Measurements from ENCODE around the gene RHOU.

RHOU gene

DNA sequence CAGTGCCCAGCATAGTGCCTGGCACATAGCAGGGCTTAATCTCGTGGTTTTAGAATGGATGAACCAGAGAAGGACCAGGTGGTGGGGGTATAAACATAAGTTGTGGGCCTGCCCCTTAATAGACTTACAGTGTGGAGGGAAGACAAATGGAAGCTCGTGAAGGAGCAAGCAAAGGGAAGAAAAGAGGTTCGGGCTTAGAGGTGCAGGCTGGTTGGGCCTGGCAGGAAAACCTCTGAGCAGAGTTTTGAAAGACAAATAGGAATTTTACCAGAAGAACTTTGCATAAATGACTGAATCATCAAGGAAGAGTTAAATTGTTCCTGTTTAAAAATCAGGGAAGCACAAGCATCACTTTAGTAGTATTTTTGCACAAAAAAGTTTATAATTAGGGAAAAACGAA is 4.5 kb downstream of the RHOU start:
- peaks cover 38 to 52% (median 49%) of the 10 kb centered on the region in 3 donors for H3K36me3 ChIP-seq
- TF ChIP-seq, protein P1, sequence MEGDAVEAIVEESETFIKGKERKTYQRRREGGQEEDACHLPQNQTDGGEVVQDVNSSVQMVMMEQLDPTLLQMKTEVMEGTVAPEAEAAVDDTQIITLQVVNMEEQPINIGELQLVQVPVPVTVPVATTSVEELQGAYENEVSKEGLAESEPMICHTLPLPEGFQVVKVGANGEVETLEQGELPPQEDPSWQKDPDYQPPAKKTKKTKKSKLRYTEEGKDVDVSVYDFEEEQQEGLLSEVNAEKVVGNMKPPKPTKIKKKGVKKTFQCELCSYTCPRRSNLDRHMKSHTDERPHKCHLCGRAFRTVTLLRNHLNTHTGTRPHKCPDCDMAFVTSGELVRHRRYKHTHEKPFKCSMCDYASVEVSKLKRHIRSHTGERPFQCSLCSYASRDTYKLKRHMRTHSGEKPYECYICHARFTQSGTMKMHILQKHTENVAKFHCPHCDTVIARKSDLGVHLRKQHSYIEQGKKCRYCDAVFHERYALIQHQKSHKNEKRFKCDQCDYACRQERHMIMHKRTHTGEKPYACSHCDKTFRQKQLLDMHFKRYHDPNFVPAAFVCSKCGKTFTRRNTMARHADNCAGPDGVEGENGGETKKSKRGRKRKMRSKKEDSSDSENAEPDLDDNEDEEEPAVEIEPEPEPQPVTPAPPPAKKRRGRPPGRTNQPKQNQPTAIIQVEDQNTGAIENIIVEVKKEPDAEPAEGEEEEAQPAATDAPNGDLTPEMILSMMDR (IDR thresholded peaks at IDR 0.05), result no peak
- no peaks in the 10 kb centered on the region for H3K9me3 ChIP-seq
- no peaks in the 10 kb centered on the region for H3K27me3 ChIP-seq
- peak overlapping the region; percentile 9 to 56 for H3K27ac ChIP-seq
- no peak for DNase-seq
- intact Hi-C loops (cut with DNase I; ENCODE audit: low total_unique reads), result loop anchor here (5.0 to 10.0 kb wide), 3 partner anchors 75 to 492 kb away; no protein-coding TSS in a partner anchor
- H3K4me3 ChIP-seq, result no peak overlapping the region
- peaks cover 0 to 49% (median 26%) of the 10 kb centered on the region in 4 donors for H3K4me1 ChIP-seq

DNA sequence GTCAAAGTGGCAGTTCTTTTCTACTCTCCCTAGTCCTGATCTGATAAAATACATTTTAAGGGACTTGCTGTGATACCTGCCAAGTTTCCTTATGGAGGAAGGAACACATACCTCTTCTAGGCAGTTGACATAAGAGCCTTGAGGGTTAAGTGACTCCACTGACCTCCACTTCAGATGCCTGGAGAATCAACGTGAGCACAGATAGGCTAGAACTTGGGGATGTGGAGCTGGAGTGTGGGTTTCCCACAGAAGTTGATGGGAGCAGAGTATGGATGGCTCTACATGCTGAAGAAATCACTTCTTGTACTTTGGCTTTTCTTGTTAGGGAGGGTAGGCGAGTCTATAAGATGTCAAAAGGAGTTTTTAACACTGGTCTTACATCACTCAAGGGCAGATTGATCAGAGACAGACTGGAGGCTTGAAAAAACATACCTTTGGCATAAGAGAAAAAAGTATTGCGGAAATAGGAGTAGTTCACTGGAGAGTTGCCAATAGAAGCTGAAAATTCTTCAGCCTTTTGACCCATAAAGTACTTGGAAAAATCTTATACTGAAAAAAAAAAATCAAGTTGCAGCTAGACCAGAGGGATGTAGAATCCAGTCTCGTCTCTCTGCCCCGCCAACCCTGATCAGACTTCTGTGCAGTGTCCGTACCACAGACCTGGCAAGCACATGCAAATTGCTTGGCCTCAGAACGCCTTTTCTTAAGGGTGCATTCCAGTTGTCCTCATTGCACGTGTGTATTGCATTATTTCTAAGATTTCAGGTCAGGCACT is 5.5 kb downstream of the RHOU start:
- Histone ChIP-seq H3K4me1 (peaks cover 0 to 49% (median 26%) of the 10 kb centered on the region in 4 donors), H3K4me3 (no peak overlapping the region), H3K27ac (peak overlapping the region; percentile 28 to 56), H3K36me3 (peaks cover 46 to 61% (median 54%) of the 10 kb centered on the region in 3 donors), H3K9me3 (no peaks in the 10 kb centered on the region), H3K27me3 (no peaks in the 10 kb centered on the region)
- TF ChIP-seq, protein P1 (IDR thresholded peaks at IDR 0.05), result no peak
- intact Hi-C loops (cut with DNase I; ENCODE audit: low total_unique reads), result no loop called here
- DNase-seq, result no peak

- intact Hi-C loops (cut with DNase I; ENCODE audit: low total_unique reads), result no loop called here
- no peak for DNase-seq
- TF ChIP-seq, protein P1 (IDR thresholded peaks at IDR 0.05), result no peak
- H3K36me3 ChIP-seq, result peaks cover 50 to 74% (median 65%) of the 10 kb centered on the region in 3 donors
- H3K4me1 ChIP-seq, result peaks cover 0 to 43% (median 24%) of the 10 kb centered on the region in 4 donors
- no peaks in the 10 kb centered on the region for H3K27me3 ChIP-seq
- H3K9me3 ChIP-seq, result no peaks in the 10 kb centered on the region
- no peak overlapping the region for H3K4me3 ChIP-seq
- no peak overlapping the region for H3K27ac ChIP-seq
Observed at GRCh38 chr1:228742281-228742860, 7.1 kb downstream of the RHOU start.

DNA sequence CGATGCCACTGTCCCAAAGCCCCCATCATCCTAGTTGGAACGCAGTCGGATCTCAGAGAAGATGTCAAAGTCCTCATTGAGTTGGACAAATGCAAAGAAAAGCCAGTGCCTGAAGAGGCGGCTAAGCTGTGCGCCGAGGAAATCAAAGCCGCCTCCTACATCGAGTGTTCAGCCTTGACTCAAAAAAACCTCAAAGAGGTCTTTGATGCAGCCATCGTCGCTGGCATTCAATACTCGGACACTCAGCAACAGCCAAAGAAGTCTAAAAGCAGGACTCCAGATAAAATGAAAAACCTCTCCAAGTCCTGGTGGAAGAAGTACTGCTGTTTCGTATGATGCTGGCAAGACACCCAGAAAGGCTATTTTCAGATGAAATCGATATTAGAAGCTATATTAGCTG is 8.1 kb downstream of the RHOU start:
- Histone ChIP-seq H3K4me3 (no peak overlapping the region), H3K9me3 (no peaks in the 10 kb centered on the region), H3K27ac (no peak overlapping the region), H3K4me1 (peaks cover 0 to 33% (median 22%) of the 10 kb centered on the region in 4 donors), H3K36me3 (peaks cover 41 to 69% (median 63%) of the 10 kb centered on the region in 3 donors), H3K27me3 (no peaks in the 10 kb centered on the region)
- intact Hi-C loops (cut with DNase I; ENCODE audit: low total_unique reads), result no loop called here
- DNase-seq, result no peak
- TF ChIP-seq, protein P1 (IDR thresholded peaks at IDR 0.05), result no peak

GRCh38 chr1:228744356-228744755 is 9.1 kb downstream of the RHOU start:
- Histone ChIP-seq H3K36me3 (peaks cover 37 to 63% (median 55%) of the 10 kb centered on the region in 3 donors), H3K27ac (no peak overlapping the region), H3K4me1 (peaks cover 0 to 23% (median 17%) of the 10 kb centered on the region in 4 donors), H3K4me3 (no peak overlapping the region), H3K9me3 (no peaks in the 10 kb centered on the region), H3K27me3 (no peaks in the 10 kb centered on the region)
- TF ChIP-seq, protein P1 (IDR thresholded peaks at IDR 0.05), result no peak
- intact Hi-C loops (cut with DNase I; ENCODE audit: low total_unique reads), result no loop called here
- no peak for DNase-seq

Data from tibial artery (tissue), 4 donors.